ENCODE results near the gene METAP2. TPM values are rescaled to one million over a fixed set of nuclear protein-coding genes. Genes with fewer than 3 reads are reported as not detected.

METAP2 gene
- total and polyA plus RNA-seq, 12 donors, result 41.3 to 86.4 (median 58.4) TPM

GRCh38 chr12:95465275-95465674 is 8.7 kb upstream of the METAP2 start:
- Histone ChIP-seq H3K27me3 (no peaks in the 10 kb centered on the region), H3K27ac (no peak overlapping the region), H3K4me3 (no peak overlapping the region), H3K9me3 (no peaks in the 10 kb centered on the region), H3K36me3 (no peaks in the 10 kb centered on the region), H3K4me1 (no peaks in the 10 kb centered on the region)
- intact Hi-C loops (cut with DNase I), result no loop called here
- TF ChIP-seq CTCF (IDR thresholded peaks at IDR 0.05), result no peak
- ATAC-seq (no peak), DNase-seq (no peak)
- 62 to 71% methylated on average over 2 of the region's 2 CpGs for WGBS, 2 donors

GRCh38 chr12:95470300-95470699 is 3.7 kb upstream of the METAP2 start:
- intact Hi-C loops (cut with DNase I), result loop anchor here in 1 of 10 donors (10.0 kb wide), 2 partner anchors 85 to 395 kb away; partner anchors contain the start of gene NR2C1
- no peaks in the 10 kb centered on the region for H3K36me3 ChIP-seq

GRCh38 chr12:95473231-95473883 is 595 bp upstream of the METAP2 start:
- peak overlapping the region; percentile 68 to 96 (median 90) for H3K4me3 ChIP-seq
- H3K27me3 ChIP-seq, result no peaks in the 10 kb centered on the region
- intact Hi-C loops (cut with DNase I), result loop anchor here in 2 of 10 donors (1.0 to 10.0 kb wide), 3 partner anchors 86 to 399 kb away; partner anchors contain the start of gene NR2C1 (in 1 of the 2)
- 0% methylated on average over 23 of the region's 23 CpGs for WGBS, 2 donors
- TF ChIP-seq CTCF (IDR thresholded peaks at IDR 0.05), result no peak
- peaks cover 0 to 33% (median 23%) of the 10 kb centered on the region in 9 donors for H3K4me1 ChIP-seq
- peak; percentile 57 to 87 (median 79) for ATAC-seq
- H3K36me3 ChIP-seq, result peaks cover 0 to 27% (median 9%) of the 10 kb centered on the region in 9 donors
- H3K27ac ChIP-seq, result peak overlapping the region; percentile 67 to 97 (median 95)
- DNase-seq, result peak in 1 of 2 donors; percentile 59
- no peaks in the 10 kb centered on the region for H3K9me3 ChIP-seq

More at GRCh38 chr12:95470300-95470699, 3.7 kb upstream of the METAP2 start:
- Histone ChIP-seq H3K27ac (no peak overlapping the region), H3K9me3 (no peaks in the 10 kb centered on the region), H3K27me3 (no peaks in the 10 kb centered on the region), H3K4me3 (no peak overlapping the region), H3K4me1 (peaks cover 0 to 16% (median 10%) of the 10 kb centered on the region in 9 donors)
- WGBS, 2 donors, result 90 to 95% methylated on average over 1 of the region's 1 CpG
- TF ChIP-seq CTCF (IDR thresholded peaks at IDR 0.05), result no peak
- DNase-seq (no peak), ATAC-seq (no peak)

GRCh38 chr12:95474660-95474958 is 657 bp downstream of the METAP2 start:
- H3K4me3 ChIP-seq, result peak overlapping the region; percentile 68 to 96 (median 90)
- intact Hi-C loops (cut with DNase I), result loop anchor here in 1 of 10 donors (10.0 kb wide), 2 partner anchors 90 to 400 kb away; partner anchors contain the start of gene NR2C1
- H3K36me3 ChIP-seq, result peaks cover 0 to 39% (median 11%) of the 10 kb centered on the region in 9 donors
- no peaks in the 10 kb centered on the region for H3K27me3 ChIP-seq
- H3K9me3 ChIP-seq, result no peaks in the 10 kb centered on the region
- WGBS, 2 donors, result 1 to 2% methylated on average over 16 of the region's 16 CpGs
- H3K4me1 ChIP-seq, result peaks cover 0 to 39% (median 28%) of the 10 kb centered on the region in 9 donors
- DNase-seq (no peak), ATAC-seq (peak in 1 of 8 donors; percentile 0)
- TF ChIP-seq CTCF (IDR thresholded peaks at IDR 0.05), result no peak
- peak overlapping the region; percentile 78 to 97 (median 95) for H3K27ac ChIP-seq

Data from heart right ventricle (tissue), 16 donors.